Measurements from ENCODE around the gene CTSA.

Gene CTSA

GRCh38 chr20:45902199-45902701 is 11.1 kb downstream of the CTSA start:
- in situ Hi-C loops (cut with HindIII; ENCODE audit: low pct_ligation_motif_present, low sequenced_read_pairs) = no loop called here
- Histone ChIP-seq H3K4me3 (ENCODE audit: low read depth, low read length) (no peak overlapping the region), H3K27me3 (replicated peaks) (no peaks in the 10 kb centered on the region), H3K27ac (no peak overlapping the region), H3K36me3 (replicated peaks) (peaks cover 23% of the 10 kb centered on the region)
- TF ChIP-seq, protein P1, sequence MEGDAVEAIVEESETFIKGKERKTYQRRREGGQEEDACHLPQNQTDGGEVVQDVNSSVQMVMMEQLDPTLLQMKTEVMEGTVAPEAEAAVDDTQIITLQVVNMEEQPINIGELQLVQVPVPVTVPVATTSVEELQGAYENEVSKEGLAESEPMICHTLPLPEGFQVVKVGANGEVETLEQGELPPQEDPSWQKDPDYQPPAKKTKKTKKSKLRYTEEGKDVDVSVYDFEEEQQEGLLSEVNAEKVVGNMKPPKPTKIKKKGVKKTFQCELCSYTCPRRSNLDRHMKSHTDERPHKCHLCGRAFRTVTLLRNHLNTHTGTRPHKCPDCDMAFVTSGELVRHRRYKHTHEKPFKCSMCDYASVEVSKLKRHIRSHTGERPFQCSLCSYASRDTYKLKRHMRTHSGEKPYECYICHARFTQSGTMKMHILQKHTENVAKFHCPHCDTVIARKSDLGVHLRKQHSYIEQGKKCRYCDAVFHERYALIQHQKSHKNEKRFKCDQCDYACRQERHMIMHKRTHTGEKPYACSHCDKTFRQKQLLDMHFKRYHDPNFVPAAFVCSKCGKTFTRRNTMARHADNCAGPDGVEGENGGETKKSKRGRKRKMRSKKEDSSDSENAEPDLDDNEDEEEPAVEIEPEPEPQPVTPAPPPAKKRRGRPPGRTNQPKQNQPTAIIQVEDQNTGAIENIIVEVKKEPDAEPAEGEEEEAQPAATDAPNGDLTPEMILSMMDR (IDR thresholded peaks at IDR 0.05; ENCODE audit: low read depth, low read length, missing control alignments) = no peak
- DNase-seq = no peak

- in situ Hi-C loops (cut with HindIII; ENCODE audit: low pct_ligation_motif_present, low sequenced_read_pairs) = no loop called here
- TF ChIP-seq, protein P1 (IDR thresholded peaks at IDR 0.05; ENCODE audit: low read depth, low read length, missing control alignments) = no peak
- no peak overlapping the region for H3K4me3 ChIP-seq (ENCODE audit: low read depth, low read length)
- H3K36me3 ChIP-seq (replicated peaks) = peaks cover 8% of the 10 kb centered on the region
- no peak overlapping the region for H3K27ac ChIP-seq
- H3K27me3 ChIP-seq (replicated peaks) = no peaks in the 10 kb centered on the region
- DNase-seq = no peak
Measured at GRCh38 chr20:45904583-45905504, 13.7 kb downstream of the CTSA start.

DNA sequence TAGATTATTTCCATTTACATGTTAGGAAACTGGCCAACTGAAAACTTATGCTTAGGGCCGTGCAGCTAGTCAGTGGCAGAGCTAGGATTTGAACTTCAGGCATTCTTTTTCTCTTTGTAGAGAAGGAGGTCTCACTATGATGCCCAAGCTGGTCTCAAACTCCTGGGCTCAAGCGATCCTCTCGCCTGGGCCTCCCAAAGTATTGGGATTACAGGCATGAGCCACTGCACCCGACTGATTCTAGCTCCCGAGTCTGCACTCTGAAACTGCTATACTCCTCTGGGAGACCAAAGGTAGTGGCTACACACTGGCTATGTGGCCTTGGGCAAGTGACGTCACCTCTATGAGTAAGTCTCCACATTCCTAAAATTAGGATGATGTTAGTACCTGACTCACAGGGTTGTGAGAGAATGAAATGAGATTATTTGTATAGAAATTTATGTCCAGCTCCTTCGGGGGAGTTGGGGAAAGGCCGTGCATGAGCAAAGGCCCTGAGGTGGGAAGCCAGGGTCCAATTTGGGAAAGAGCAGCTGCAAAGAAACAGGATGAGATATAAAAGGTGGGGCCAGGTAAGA is 14.5 kb downstream of the CTSA start:
- Histone ChIP-seq H3K4me3 (ENCODE audit: low read depth, low read length) (no peak overlapping the region), H3K27ac (no peak overlapping the region), H3K36me3 (replicated peaks) (peaks cover 6% of the 10 kb centered on the region), H3K27me3 (replicated peaks) (no peaks in the 10 kb centered on the region)
- peak; percentile 72 for DNase-seq
- in situ Hi-C loops (cut with HindIII; ENCODE audit: low pct_ligation_motif_present, low sequenced_read_pairs) = no loop called here
- TF ChIP-seq, protein P1 (IDR thresholded peaks at IDR 0.05; ENCODE audit: low read depth, low read length, missing control alignments) = no peak

GRCh38 chr20:45907219-45907948 is 16.2 kb downstream of the CTSA start:
- no peak overlapping the region for H3K4me3 ChIP-seq (ENCODE audit: low read depth, low read length)
- no peak for DNase-seq
- TF ChIP-seq, protein P1 (IDR thresholded peaks at IDR 0.05; ENCODE audit: low read depth, low read length, missing control alignments) = no peak
- in situ Hi-C loops (cut with HindIII; ENCODE audit: low pct_ligation_motif_present, low sequenced_read_pairs) = no loop called here
- H3K27me3 ChIP-seq (replicated peaks) = no peaks in the 10 kb centered on the region
- H3K27ac ChIP-seq = no peak overlapping the region
- H3K36me3 ChIP-seq (replicated peaks) = no peaks in the 10 kb centered on the region

GRCh38 chr20:45908084-45908483 is 16.9 kb downstream of the CTSA start:
- no peak for DNase-seq
- Histone ChIP-seq H3K27me3 (replicated peaks) (no peaks in the 10 kb centered on the region), H3K4me3 (ENCODE audit: low read depth, low read length) (no peak overlapping the region), H3K36me3 (replicated peaks) (no peaks in the 10 kb centered on the region), H3K27ac (no peak overlapping the region)
- TF ChIP-seq, protein P1 (IDR thresholded peaks at IDR 0.05; ENCODE audit: low read depth, low read length, missing control alignments) = no peak
- in situ Hi-C loops (cut with HindIII; ENCODE audit: low pct_ligation_motif_present, low sequenced_read_pairs) = no loop called here
